GM10266 (cell line): ENCODE data around the gene EEF1AKMT3.
A peak's percentile ranks its signal among the peaks of the same experiment; 100 is the strongest.

Experiments
- DNase-seq: peaks from one replicate; pipeline ENCODE4 v3.0.0; 2012; ENCODE audit errors: extremely low spot score
- TF ChIP-seq, protein P1 (sequence below): IDR thresholded peaks from 2 replicates; pipeline ENCODE4 v1.5.1; 2012; ENCODE audit warnings: mild to moderate bottlenecking, low read depth; ENCODE audit not compliant: control insufficient read depth, insufficient read depth; ENCODE audit errors: missing control alignments

Gene EEF1AKMT3

DNA sequence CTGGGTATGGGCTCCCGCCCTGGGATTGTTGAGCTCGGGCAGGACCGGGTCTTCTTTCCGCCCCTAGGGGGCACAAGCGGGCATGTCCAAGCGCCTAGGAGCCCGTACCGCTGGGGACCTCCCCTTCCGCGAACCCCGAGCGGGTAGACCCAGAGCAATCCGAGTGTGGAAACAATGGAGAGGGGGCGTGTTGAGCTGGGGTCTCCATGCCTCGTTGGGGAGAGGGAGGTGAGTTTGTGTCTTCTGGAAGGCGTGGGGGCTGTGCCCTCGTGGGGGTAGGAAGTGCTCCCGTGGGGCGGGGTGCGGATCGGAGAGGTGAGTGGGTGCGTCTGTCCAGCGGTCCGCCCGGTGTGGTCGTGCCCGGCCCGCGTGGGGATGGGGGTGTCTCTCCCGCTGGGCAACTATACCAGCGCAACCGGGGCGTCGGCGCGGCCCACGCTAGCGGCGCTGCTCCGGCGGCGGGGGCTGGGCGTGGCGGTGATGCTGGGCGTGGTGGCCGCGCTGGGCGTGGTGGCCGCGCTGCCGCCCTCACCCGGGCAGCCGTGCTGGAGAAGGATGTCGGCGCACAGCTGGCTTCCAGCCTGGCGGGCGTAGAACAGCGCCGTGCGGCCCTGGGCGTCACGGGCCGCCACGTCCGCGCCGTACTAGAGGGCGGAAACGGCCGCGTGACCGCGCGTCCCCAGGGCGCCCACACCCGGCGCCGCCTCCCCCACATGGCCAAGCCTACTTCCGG, 46.1 kb upstream of the EEF1AKMT3 start:
- TF ChIP-seq, protein P1, sequence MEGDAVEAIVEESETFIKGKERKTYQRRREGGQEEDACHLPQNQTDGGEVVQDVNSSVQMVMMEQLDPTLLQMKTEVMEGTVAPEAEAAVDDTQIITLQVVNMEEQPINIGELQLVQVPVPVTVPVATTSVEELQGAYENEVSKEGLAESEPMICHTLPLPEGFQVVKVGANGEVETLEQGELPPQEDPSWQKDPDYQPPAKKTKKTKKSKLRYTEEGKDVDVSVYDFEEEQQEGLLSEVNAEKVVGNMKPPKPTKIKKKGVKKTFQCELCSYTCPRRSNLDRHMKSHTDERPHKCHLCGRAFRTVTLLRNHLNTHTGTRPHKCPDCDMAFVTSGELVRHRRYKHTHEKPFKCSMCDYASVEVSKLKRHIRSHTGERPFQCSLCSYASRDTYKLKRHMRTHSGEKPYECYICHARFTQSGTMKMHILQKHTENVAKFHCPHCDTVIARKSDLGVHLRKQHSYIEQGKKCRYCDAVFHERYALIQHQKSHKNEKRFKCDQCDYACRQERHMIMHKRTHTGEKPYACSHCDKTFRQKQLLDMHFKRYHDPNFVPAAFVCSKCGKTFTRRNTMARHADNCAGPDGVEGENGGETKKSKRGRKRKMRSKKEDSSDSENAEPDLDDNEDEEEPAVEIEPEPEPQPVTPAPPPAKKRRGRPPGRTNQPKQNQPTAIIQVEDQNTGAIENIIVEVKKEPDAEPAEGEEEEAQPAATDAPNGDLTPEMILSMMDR = no peak
- DNase-seq = no peak

- TF ChIP-seq, protein P1 = no peak
- peak; percentile 29 for DNase-seq
These were observed 45.3 kb upstream of the EEF1AKMT3 start for GRCh38 chr12:57726884-57727757.

- DNase-seq = no peak
- TF ChIP-seq, protein P1 = no peak
These were observed 44.5 kb upstream of the EEF1AKMT3 start for GRCh38 chr12:57727758-57728395.

DNA sequence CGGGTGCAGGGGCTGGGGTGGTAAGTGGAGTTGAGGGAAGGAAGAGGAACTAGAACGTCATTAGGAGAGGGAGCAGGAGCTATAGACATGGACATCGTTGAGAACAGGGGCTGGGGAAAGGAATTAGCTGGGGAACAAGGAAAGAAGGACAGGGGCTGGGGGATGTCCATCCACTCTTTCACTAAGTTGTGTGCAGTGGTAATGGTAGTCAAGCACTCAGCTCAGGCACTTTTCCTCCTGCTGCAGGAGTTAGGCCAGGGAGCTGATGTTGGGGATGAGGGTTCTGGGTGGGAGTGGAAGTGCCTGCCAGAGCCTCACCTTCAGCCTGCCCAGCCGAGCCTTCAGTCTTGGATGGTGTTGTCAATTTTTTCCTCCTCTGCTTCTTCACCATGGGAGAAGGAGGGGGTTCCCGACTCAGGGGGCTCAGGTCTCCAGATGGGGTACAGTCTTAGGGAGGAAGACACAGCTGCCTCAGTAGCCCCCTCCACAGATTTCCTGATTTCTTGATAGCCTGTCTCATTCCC, 43.0 kb upstream of the EEF1AKMT3 start:
- DNase-seq = peak; percentile 11
- TF ChIP-seq, protein P1 = no peak

DNA sequence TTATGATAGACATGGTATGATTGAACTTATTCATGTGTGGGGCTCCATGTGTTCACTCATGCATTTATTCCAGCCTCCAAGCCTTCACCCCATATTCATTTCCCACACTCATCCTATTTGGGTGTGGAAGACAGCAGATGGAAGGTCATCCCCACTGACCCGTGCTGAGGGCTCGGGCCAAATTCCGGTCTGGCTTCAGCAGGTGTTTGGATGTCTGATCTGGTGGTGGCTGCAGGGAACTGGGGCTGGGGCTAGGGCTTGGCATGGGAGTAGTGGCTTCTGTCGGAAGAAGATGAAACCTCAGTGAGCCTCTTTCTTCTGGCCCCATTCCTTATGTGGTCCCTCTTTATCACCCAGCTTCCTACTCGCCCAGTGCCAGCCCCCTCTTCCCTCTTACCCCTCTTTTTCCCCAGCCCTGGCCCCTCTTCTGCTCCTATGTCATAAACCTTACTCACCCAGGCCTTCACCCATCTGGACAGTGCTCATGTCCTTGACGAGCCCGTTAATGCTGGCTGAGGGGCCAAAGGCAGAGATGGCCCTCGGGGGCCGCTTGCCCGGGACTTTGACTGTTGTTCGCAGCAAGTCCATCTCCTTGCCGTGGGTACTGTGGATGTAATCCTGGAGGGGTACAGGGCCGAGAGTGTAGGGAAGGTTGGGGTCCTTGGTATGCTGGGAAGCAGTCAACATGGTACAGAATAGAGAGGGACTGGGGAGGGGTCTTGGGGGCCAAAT, 41.9 kb upstream of the EEF1AKMT3 start:
- TF ChIP-seq, protein P1 = no peak

GRCh38 chr12:57731411-57732080, 40.9 kb upstream of the EEF1AKMT3 start:
- no peak for DNase-seq
- TF ChIP-seq, protein P1 = no peak

More for the DNA sequence above, 41.9 kb upstream of the EEF1AKMT3 start:
- no peak for DNase-seq
